VCaP (cell line): ENCODE results near the gene GALNT5.

Experiments
- H3K27ac ChIP-seq: fragments of 450-650 bp; 2 replicates; pipeline ENCODE4 v1.5.1; 2017
- TF ChIP-seq, protein P1 (sequence below): fragments of 450-650 bp; conservative IDR thresholded peaks from 2 replicates; pipeline ENCODE4 v1.5.1; 2017; ENCODE audit warnings: mild to moderate bottlenecking, moderate library complexity

Gene GALNT5

DNA sequence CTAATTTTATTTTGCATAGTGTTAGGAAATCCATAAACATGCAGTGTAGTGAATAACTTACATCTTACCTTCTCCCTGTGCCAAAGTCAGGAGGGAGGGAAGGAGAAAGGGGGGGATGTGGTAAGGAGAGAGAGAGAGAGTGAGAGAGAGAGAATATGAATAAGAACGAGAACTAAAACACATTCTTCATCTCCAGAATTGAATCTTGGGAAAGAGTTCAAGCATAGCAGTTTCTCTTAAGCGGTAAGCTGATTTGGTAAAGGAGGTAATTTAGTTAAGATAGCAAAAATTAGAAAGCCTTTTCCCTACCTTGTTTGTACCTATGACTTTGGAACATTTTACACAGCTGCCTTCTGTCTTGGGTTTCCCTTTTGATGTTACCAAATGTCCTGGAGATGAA is 52.4 kb downstream of the GALNT5 start:
- H3K27ac ChIP-seq = no peak overlapping the region
- TF ChIP-seq, protein P1, sequence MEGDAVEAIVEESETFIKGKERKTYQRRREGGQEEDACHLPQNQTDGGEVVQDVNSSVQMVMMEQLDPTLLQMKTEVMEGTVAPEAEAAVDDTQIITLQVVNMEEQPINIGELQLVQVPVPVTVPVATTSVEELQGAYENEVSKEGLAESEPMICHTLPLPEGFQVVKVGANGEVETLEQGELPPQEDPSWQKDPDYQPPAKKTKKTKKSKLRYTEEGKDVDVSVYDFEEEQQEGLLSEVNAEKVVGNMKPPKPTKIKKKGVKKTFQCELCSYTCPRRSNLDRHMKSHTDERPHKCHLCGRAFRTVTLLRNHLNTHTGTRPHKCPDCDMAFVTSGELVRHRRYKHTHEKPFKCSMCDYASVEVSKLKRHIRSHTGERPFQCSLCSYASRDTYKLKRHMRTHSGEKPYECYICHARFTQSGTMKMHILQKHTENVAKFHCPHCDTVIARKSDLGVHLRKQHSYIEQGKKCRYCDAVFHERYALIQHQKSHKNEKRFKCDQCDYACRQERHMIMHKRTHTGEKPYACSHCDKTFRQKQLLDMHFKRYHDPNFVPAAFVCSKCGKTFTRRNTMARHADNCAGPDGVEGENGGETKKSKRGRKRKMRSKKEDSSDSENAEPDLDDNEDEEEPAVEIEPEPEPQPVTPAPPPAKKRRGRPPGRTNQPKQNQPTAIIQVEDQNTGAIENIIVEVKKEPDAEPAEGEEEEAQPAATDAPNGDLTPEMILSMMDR = no peak

DNA sequence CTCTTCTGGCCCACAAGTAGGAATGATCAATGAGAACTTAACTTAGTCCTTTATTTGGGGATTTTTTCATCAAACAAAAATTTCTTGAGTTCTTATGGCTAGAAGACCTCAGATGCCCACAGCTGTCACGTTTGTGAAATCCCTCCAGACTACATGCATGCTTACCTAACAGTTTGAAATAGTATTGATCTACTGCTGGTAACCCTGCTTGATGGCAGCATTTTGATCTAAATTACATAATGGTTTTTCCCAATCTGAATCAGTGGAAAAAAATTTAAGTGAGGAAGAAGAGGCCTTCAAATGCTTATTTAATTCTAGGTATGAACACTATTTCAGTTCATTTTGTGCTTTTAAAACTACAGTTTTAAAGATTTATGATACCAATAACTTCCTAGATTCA is 54.2 kb downstream of the GALNT5 start:
- H3K27ac ChIP-seq = no peak overlapping the region
- TF ChIP-seq, protein P1 = no peak

GRCh38 chr2:157312866-157313486 is 55.5 kb downstream of the GALNT5 start:
- no peak overlapping the region for H3K27ac ChIP-seq
- TF ChIP-seq, protein P1 = no peak

DNA sequence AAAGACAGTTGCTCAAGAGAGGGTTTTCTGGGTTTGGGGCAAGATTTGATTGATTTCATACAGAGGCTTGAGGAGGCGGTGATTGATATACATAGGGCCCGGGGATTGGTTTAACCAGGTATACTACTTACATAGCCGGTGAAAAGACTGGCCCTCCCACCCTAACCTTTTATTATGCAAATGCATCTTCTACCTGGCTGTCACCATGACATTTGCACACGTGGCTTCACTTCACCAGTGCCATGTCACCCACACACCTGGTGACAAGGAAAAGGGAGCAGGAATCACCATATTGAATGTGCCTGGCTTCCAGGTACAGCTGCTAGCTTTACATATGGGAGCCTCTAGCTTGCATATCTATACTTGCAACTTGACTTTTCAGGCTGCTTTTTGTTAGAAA is 58.4 kb downstream of the GALNT5 start:
- TF ChIP-seq, protein P1 = no peak
- no peak overlapping the region for H3K27ac ChIP-seq

DNA sequence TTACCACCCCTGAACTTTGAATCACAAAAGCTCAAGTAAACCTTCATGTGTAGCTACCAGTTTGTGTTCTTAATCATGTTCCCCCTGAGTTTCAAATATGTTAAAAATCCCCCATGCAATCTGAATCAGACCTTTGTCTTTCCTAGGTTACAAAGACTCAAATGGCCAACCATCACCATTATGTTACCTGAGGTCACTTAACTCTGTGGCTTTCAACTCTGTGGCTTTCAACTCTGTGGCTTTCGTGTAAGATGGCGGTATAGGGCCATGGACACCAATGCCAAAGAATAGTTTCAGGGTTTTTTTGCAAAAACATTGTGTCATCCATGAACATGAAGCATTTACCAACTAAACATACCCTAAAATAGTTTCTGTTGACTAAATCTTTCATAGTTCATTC is 61.4 kb downstream of the GALNT5 start:
- TF ChIP-seq, protein P1 = no peak
- H3K27ac ChIP-seq = no peak overlapping the region

- no peak overlapping the region for H3K27ac ChIP-seq
- TF ChIP-seq, protein P1 = no peak
Measured at GRCh38 chr2:157319795-157320194, 62.3 kb downstream of the GALNT5 start.

DNA sequence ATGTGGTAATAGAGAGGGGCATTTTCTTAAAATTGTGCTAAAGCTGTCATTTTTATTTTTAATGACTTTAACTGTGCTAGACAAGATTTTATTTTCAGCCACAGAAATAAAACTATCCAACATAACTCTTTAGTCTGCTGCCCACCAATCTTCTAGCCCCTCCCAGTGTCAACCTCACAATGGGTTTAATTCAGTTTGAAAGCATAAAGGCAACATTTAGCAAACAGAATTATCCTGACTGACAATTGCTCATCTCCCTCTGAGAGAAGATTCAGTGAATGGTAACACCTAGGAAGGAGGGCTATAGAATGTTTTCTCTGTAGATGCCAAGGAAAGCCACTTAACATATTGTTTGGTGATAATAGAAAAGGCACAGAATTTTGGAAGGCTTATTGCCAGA is 62.9 kb downstream of the GALNT5 start:
- H3K27ac ChIP-seq = no peak overlapping the region
- TF ChIP-seq, protein P1 = no peak
